Muscle of leg (tissue), 11 donors: ENCODE measurements around the gene ZNFX1. TPM values are rescaled to one million over a fixed set of nuclear protein-coding genes. Genes with fewer than 3 reads are reported as not detected.

Experiments used
- DNase-seq: peaks from one replicate; pipeline ENCODE4 v3.0.0; 2013
- H3K27ac ChIP-seq: one replicate; pipeline ENCODE4 v1.5.1; 2013; ENCODE audit warnings: mild to moderate bottlenecking, low read length, control low read depth
- H3K27me3 ChIP-seq: one replicate; pipeline ENCODE4 v1.6.1; 2013; ENCODE audit warnings: low read length; ENCODE audit not compliant: control insufficient read depth, insufficient read depth
- H3K36me3 ChIP-seq: one replicate; pipeline ENCODE4 v1.6.1; 2013; ENCODE audit warnings: low read length; ENCODE audit not compliant: control insufficient read depth, insufficient read depth
- H3K4me1 ChIP-seq: one replicate; pipeline ENCODE4 v1.6.1; 2013; ENCODE audit warnings: low read length; ENCODE audit not compliant: control insufficient read depth, insufficient read depth
- H3K4me3 ChIP-seq: one replicate; pipeline ENCODE4 v1.5.1; 2013; ENCODE audit warnings: low read length, control low read depth
- H3K9me3 ChIP-seq: replicated peaks from 2 replicates; pipeline ENCODE4 v1.6.1; 2013; ENCODE audit warnings: low read depth, low read length; ENCODE audit not compliant: control insufficient read depth
- WGBS: methylation state at CpG from one replicate; pipeline ENCODE4 v1.1.5; 2013; ENCODE audit warnings: missing lambda C conversion rate; ENCODE audit not compliant: insufficient coverage; 5-methylcytosine and 5-hydroxymethylcytosine counted together
- polyA plus RNA-seq, 8 donors: library from polyadenylated mRNA; unstranded; fragments of 120-200 nt; gene quantifications; one replicate each; pipeline versions ENCODE4 v1.2.1 to v1.2.3, GENCODE V29; 2013; ENCODE audit warnings: inconsistent platforms in 1 of 8, low replicate concordance in 1 of 8; ENCODE audit not compliant: insufficient read length in 8 of 8, insufficient read depth in 1 of 8
- total RNA-seq: library from RNA; stranded (reverse); fragments of 120-200 nt; gene quantifications from one replicate; pipeline ENCODE4 v1.2.4, GENCODE V29; 2013

ZNFX1 gene
- total and polyA plus RNA-seq, 9 donors: 8.3 to 12.3 (median 10.2) TPM

GRCh38 chr20:49279677-49280462 is 2.0 kb upstream of the ZNFX1 start:
- Histone ChIP-seq H3K4me1 (peaks cover 30% of the 10 kb centered on the region), H3K27ac (peak overlapping the region; percentile 97), H3K27me3 (no peaks in the 10 kb centered on the region), H3K9me3 (peaks cover 43% of the 10 kb centered on the region), H3K4me3 (peak overlapping the region; percentile 96), H3K36me3 (peaks cover 68% of the 10 kb centered on the region)
- no peak for DNase-seq
- WGBS: 57% methylated on average over 3 of the region's 7 CpGs

- Histone ChIP-seq H3K27me3 (no peaks in the 10 kb centered on the region), H3K36me3 (peaks cover 61% of the 10 kb centered on the region), H3K4me1 (peaks cover 30% of the 10 kb centered on the region), H3K9me3 (peaks cover 41% of the 10 kb centered on the region), H3K4me3 (peak overlapping the region; percentile 96), H3K27ac (peak overlapping the region; percentile 97)
- DNase-seq: no peak
- WGBS: 3% methylated on average over 12 of the region's 33 CpGs
Observed at GRCh38 chr20:49278818-49279676, 1.2 kb upstream of the ZNFX1 start.

- peaks cover 28% of the 10 kb centered on the region for H3K9me3 ChIP-seq
- peak overlapping the region; percentile 96 for H3K4me3 ChIP-seq
- no peaks in the 10 kb centered on the region for H3K27me3 ChIP-seq
- H3K36me3 ChIP-seq: peaks cover 56% of the 10 kb centered on the region
- peaks cover 30% of the 10 kb centered on the region for H3K4me1 ChIP-seq
- peak overlapping the region; percentile 97 for H3K27ac ChIP-seq
- under 1% methylated on average over 21 of the region's 22 CpGs for WGBS
- no peak for DNase-seq
Observed at GRCh38 chr20:49277786-49278035, 146 bp downstream of the ZNFX1 start.

- Histone ChIP-seq H3K4me3 (peak overlapping the region; percentile 96), H3K9me3 (peaks cover 22% of the 10 kb centered on the region), H3K36me3 (peaks cover 55% of the 10 kb centered on the region), H3K27me3 (no peaks in the 10 kb centered on the region), H3K4me1 (peaks cover 27% of the 10 kb centered on the region), H3K27ac (peak overlapping the region; percentile 97)
- DNase-seq: peak; percentile 73
- 2% methylated on average over 30 of the region's 31 CpGs for WGBS
Observed at GRCh38 chr20:49276961-49277785, 684 bp downstream of the ZNFX1 start.

- Histone ChIP-seq H3K27ac (peak overlapping the region; percentile 97), H3K9me3 (peaks cover 16% of the 10 kb centered on the region), H3K36me3 (peaks cover 53% of the 10 kb centered on the region), H3K4me3 (peak overlapping the region; percentile 96), H3K4me1 (peaks cover 27% of the 10 kb centered on the region), H3K27me3 (no peaks in the 10 kb centered on the region)
- DNase-seq: peak; percentile 80
- no CpG with 5 or more reads among the region's 3 CpGs for WGBS
Observed at GRCh38 chr20:49276161-49276960, 1.5 kb downstream of the ZNFX1 start.

- H3K4me1 ChIP-seq: peaks cover 31% of the 10 kb centered on the region
- DNase-seq: no peak
- H3K4me3 ChIP-seq: no peak overlapping the region
- no peaks in the 10 kb centered on the region for H3K27me3 ChIP-seq
- peaks cover 53% of the 10 kb centered on the region for H3K36me3 ChIP-seq
- peaks cover 8% of the 10 kb centered on the region for H3K9me3 ChIP-seq
- no peak overlapping the region for H3K27ac ChIP-seq
- WGBS: no CpG with 5 or more reads among the region's 2 CpGs
Observed at GRCh38 chr20:49275636-49276035, 2.2 kb downstream of the ZNFX1 start.

- H3K27me3 ChIP-seq: no peaks in the 10 kb centered on the region
- H3K27ac ChIP-seq: no peak overlapping the region
- peaks cover 4% of the 10 kb centered on the region for H3K9me3 ChIP-seq
- no peak overlapping the region for H3K4me3 ChIP-seq
- peaks cover 31% of the 10 kb centered on the region for H3K4me1 ChIP-seq
- no CpG with 5 or more reads among the region's 4 CpGs for WGBS
- DNase-seq: no peak
- H3K36me3 ChIP-seq: peaks cover 53% of the 10 kb centered on the region
Observed at GRCh38 chr20:49275216-49275615, 2.6 kb downstream of the ZNFX1 start.

- DNase-seq: no peak
- WGBS: 100% methylated on average over 1 of the region's 8 CpGs
- no peaks in the 10 kb centered on the region for H3K9me3 ChIP-seq
- H3K27ac ChIP-seq: no peak overlapping the region
- no peaks in the 10 kb centered on the region for H3K27me3 ChIP-seq
- peaks cover 53% of the 10 kb centered on the region for H3K36me3 ChIP-seq
- H3K4me3 ChIP-seq: no peak overlapping the region
- peaks cover 26% of the 10 kb centered on the region for H3K4me1 ChIP-seq
Observed at GRCh38 chr20:49273696-49274277, 4.1 kb downstream of the ZNFX1 start.

GRCh38 chr20:49272654-49273053 is 5.2 kb downstream of the ZNFX1 start:
- WGBS: no CpG with 5 or more reads among the region's 1 CpG
- Histone ChIP-seq H3K27me3 (no peaks in the 10 kb centered on the region), H3K4me1 (peaks cover 26% of the 10 kb centered on the region), H3K27ac (no peak overlapping the region), H3K4me3 (no peak overlapping the region), H3K36me3 (peaks cover 53% of the 10 kb centered on the region), H3K9me3 (no peaks in the 10 kb centered on the region)
- no peak for DNase-seq
